Jurkat, Clone E6-1 (cell line): ENCODE data around the gene TEAD3.
"Not testable (repeated sequence)": the region's sequence is repeated elsewhere in the genome, so short reads cannot be mapped to it uniquely, and the experiment has no call there.

Experiments used
- DNase-seq: peaks from one replicate; pipeline ENCODE4 v3.0.0-alpha.2; 2011; ENCODE audit warnings: low read depth, low spot score
- H3K4me3 ChIP-seq: 2 replicates; pipeline ENCODE4 v1.5.1; 2011; ENCODE audit warnings: mild to moderate bottlenecking, low read length, control low read depth, moderate library complexity

TEAD3 gene

DNA sequence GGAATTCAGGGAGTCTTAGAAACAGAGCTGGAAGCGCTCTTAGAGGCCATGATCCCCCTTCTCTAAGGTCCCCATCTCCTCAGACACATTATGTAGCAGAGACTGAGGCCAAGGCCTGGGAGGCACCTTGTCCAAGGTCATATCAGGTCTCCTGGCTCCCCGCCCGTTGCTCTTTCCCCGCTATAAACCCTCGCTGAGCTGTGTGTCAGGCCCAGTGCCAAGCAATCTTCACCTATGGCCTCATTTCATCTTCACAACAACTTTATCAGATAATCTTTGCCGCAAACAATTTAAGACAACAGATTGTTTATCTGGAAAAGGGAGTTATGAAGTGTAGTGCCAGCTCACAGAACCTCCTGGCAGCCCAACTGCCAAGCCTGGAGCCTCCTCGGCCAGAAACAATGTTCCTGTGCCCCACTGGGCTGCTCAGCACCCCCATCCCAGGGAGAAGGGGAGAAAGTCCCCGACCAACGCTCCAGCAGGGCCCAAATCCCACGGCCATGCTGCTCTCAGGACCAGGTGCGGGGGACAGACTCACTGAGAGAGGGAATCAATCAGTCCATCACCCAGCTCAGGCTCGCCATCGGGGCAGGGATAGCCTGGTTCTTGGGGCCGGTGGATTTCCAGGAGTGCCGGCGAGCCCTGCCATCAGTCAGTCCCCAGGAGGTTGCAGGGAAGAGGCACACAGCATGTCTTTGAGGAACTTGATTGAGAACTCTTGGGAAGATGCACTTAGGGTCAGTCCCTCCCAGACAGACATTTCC, 61.6 kb downstream of the TEAD3 start:
- H3K4me3 ChIP-seq, result no peak overlapping the region
- DNase-seq, result no peak

DNA sequence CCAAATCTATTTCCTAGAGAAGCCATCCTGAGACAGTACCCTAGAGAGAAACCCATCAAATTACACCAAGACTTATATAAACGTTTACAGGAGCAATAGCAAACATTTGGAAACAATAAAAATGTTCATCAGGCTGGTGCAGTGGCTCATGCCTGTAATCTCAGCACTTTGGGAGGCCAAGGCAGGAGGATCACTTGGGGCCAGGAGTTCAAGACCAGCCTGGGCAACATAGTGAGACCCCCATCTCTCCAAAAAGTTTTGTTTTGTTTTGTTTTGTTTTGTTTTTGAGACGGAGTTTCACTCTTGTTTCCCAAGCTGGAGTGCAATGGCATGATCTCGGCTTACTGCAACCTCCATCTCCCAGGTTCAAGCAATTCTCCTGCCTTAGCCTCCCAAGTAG, 64.2 kb downstream of the TEAD3 start:
- not testable (repeated sequence) for DNase-seq

DNA sequence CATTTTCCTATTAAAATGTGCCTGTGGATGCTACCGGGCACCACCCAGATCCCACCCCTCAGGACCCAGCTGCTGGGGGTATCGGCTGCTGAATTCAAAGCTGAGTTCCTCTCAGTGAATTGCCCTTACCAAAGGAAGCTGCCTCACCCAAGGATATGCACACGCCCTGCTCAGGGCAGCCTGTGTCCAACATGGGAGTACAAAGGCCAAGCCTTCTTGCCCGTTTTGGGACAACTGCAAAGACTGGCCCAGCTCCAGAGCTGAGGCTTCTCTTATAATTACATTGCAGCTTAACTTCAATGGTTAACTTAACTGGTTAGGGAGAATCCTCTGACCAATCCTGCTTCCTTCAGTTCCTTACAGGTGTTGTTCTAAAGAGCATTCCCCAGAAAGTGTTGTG, 64.6 kb downstream of the TEAD3 start:
- no peak overlapping the region for H3K4me3 ChIP-seq

More for the DNA sequence above, 64.2 kb downstream of the TEAD3 start:
- not testable (repeated sequence) for H3K4me3 ChIP-seq

DNA sequence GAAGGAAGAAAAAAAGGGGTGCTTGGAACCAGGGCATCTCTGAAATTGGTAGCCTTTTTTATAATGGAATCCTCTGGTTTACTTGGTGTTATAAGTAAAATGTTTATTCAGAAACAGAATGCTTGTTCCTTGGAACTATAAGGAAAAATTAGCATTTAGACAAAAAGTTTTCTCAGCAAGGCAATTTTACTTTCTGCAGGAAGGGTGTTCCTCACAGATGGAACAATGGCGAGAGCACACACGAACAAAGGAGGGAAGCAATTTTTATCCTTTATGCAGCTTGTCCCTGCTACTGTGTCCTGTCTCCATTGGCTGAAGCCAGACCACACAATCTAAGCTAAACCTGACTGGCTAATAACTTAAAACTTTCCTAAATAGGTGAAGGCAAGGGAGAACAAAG, 67.4 kb downstream of the TEAD3 start:
- DNase-seq, result no peak
- H3K4me3 ChIP-seq, result no peak overlapping the region

More for the DNA sequence above, 64.6 kb downstream of the TEAD3 start:
- DNase-seq, result no peak

DNA sequence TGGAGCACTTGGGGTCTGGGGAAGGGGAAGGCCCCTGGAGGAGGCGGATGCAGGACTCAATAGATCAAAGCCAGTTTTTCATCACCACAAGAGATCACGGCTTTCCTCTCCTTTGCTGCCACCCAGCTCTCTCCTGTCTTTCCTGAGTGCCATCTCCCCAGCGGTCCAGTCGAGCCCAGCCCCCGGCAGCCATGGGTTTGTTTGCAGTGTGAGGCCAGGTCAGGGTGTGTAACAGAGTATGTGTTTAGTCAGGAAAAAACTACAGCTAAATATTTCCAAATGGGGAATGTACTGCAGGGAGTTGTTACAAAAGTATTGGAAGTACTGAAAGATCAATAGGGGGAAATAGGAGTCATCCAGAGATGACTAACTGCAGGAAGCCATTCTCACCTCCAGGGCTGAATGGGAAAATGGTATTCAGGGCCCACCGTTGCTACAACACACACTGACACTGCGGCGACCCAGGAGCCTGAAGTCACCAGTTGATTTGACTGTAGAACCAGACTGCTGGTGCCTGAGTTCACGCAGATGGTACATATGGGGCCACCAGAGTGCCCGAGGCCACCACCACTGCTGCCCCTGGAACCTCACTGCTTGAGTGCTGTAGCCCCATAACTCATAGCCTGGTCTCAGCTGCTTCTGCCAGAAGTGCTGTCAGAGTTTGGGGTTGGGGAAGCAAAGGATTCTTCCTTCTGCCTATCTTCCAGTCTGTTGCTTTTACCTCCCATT, 68.3 kb downstream of the TEAD3 start:
- no peak for DNase-seq
- no peak overlapping the region for H3K4me3 ChIP-seq

DNA sequence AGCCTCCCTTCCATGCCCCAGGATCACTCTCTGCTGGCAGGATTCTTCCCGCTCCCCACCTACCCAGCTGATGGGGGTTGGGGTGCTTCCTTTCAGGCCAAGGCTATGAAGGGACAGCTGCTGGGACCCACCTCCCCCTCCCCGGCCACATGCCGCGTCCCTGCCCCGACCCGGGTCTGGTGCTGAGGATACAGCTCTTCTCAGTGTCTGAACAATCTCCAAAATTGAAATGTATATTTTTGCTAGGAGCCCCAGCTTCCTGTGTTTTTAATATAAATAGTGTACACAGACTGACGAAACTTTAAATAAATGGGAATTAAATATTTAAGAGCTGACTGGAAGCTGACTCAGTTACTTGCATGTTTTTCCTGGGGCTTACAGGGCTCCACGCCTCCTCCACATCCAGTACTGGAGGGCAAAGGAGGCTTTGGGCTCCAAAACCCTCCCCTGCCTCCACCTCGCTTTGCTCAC, 69.0 kb downstream of the TEAD3 start:
- H3K4me3 ChIP-seq, result no peak overlapping the region
- no peak for DNase-seq

DNA sequence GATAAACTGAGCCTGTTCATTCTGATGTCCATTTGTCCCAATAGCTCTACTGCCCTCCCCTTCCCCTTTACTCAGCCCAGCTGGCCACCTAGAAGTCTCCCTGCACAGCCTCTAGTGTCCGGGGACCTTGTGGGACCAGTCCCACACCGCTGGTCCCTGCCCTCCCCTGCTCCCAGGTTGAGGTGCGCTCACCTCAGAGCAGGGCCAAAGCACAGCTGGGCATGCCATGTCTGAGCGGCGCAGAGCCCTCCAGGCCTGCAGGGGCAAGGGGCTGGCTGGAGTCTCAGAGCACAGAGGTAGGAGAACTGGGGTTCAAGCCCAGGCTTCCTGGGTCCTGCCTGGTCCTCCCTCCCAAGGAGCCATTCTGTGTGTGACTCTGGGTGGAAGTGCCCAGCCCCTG, 69.4 kb downstream of the TEAD3 start:
- no peak overlapping the region for H3K4me3 ChIP-seq
- no peak for DNase-seq

DNA sequence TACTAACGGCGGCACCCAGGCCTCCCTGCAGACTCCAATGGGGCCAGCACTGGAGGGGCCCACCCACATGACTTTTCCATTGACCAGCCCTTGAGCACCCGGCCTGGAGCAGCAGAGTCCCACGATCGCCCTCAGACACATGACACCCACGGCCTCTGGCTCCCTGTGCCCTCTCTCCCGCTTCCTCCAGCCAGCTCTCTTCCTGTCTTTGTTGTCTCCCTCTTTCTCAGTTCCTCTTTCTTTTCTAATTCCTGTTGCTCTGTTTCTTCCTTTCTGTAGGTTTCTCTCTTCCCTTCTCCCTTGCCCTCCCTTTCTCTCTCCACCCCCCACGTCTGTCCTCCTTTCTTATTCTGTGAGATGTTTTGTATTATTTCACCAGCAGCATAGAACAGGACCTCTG, 70.8 kb downstream of the TEAD3 start:
- H3K4me3 ChIP-seq, result no peak overlapping the region
- no peak for DNase-seq

DNA sequence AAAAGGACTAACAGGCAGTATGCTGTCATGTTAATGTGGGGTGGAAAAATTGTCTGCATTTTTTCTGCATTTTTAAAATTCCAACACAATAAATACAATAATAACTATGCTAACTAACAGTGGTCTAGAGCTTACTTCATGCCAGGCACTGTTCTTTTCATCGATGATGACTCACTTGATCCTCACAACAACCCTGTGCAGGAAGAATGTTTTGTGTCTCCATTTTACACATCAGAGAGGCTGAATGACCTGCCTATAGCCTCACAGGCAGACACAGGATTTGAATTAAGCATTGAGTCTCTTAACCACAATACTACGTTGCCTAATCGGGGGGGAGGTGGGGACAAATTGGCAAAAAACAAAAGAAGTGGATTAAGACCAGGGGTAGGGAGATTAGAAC, 71.6 kb downstream of the TEAD3 start:
- no peak overlapping the region for H3K4me3 ChIP-seq

More for the DNA sequence above, 71.6 kb downstream of the TEAD3 start:
- no peak for DNase-seq
